Measurements from ENCODE around the gene AR.

DNA sequence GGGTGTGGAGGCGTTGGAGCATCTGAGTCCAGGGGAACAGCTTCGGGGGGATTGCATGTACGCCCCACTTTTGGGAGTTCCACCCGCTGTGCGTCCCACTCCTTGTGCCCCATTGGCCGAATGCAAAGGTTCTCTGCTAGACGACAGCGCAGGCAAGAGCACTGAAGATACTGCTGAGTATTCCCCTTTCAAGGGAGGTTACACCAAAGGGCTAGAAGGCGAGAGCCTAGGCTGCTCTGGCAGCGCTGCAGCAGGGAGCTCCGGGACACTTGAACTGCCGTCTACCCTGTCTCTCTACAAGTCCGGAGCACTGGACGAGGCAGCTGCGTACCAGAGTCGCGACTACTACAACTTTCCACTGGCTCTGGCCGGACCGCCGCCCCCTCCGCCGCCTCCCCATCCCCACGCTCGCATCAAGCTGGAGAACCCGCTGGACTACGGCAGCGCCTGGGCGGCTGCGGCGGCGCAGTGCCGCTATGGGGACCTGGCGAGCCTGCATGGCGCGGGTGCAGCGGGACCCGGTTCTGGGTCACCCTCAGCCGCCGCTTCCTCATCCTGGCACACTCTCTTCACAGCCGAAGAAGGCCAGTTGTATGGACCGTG, 2.2 kb downstream of the AR start:
- TF ChIP-seq, protein P1, sequence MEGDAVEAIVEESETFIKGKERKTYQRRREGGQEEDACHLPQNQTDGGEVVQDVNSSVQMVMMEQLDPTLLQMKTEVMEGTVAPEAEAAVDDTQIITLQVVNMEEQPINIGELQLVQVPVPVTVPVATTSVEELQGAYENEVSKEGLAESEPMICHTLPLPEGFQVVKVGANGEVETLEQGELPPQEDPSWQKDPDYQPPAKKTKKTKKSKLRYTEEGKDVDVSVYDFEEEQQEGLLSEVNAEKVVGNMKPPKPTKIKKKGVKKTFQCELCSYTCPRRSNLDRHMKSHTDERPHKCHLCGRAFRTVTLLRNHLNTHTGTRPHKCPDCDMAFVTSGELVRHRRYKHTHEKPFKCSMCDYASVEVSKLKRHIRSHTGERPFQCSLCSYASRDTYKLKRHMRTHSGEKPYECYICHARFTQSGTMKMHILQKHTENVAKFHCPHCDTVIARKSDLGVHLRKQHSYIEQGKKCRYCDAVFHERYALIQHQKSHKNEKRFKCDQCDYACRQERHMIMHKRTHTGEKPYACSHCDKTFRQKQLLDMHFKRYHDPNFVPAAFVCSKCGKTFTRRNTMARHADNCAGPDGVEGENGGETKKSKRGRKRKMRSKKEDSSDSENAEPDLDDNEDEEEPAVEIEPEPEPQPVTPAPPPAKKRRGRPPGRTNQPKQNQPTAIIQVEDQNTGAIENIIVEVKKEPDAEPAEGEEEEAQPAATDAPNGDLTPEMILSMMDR (IDR thresholded peaks at IDR 0.05; ENCODE audit: control extremely low read depth in 1 of 3, insufficient read depth in 1 of 3, low read depth in 1 of 3, low read length in 3 of 3): no peak
- no peak for TF ChIP-seq JUND (IDR thresholded peaks at IDR 0.05; ENCODE audit: low read length)
- no peak for TF ChIP-seq POLR2AphosphoS5 (IDR thresholded peaks at IDR 0.05; ENCODE audit: low read depth, low read length)
- no peak for TF ChIP-seq CREB1 (IDR thresholded peaks at IDR 0.05)
- TF ChIP-seq EZH2 (IDR thresholded peaks at IDR 0.05; ENCODE audit: low read depth, low read length, severe bottlenecking): no peak
- TF ChIP-seq KDM5A (IDR thresholded peaks at IDR 0.05; ENCODE audit: low read length): no peak
- TF ChIP-seq POU5F1 (IDR thresholded peaks at IDR 0.05; ENCODE audit: low read depth, low read length): no peak
- no peak for TF ChIP-seq GABPA (IDR thresholded peaks at IDR 0.05; ENCODE audit: borderline replicate concordance, insufficient read depth, low read length)
- TF ChIP-seq ASH2L (IDR thresholded peaks at IDR 0.05; ENCODE audit: low read length): no peak
- no peak for TF ChIP-seq EP300 (IDR thresholded peaks at IDR 0.05; ENCODE audit: borderline replicate concordance in 1 of 2, low read depth in 2 of 2, low read length in 2 of 2)

Data from H1 (cell line).